ENCODE data around the gene ADM.

The ADM gene

DNA sequence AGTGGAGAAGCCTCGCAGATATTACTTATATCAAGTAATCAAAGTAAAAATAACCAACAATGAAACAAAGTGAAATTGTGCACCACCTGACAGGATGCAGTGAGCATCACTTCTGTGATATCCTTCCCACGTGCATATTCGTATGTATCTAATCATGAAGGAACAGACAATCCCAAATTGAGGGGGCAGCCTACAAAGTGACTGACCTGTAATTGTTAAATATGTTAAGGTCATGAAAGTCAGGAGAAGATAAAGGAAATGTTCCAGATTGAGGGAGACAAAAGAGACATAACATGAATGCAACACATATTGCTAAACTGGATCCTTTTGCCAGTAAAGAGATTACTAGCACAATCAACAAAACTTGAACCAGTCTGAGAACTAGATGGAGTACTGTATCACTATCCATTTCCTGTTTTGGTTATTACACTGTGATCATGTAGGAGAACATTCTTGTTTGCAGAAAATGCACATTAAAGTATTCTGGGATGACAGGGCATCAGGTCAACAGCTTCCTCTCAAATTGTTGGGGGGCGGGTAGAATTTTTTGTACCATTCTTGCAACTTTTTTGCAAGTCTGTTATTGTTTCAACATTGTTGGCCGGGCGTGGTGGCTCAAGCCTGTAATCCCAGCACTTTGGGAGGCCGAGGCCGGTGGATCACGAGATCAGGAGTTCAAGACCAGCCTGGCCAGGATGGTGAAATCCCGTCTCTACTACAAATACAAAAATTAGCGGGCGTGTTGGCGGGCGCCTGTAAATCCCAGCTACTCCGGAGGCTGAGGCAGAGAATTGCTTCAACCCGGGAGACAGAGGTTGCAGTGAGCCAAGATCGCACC lies 12.9 kb upstream of the ADM start:
- TF ChIP-seq, protein P1, sequence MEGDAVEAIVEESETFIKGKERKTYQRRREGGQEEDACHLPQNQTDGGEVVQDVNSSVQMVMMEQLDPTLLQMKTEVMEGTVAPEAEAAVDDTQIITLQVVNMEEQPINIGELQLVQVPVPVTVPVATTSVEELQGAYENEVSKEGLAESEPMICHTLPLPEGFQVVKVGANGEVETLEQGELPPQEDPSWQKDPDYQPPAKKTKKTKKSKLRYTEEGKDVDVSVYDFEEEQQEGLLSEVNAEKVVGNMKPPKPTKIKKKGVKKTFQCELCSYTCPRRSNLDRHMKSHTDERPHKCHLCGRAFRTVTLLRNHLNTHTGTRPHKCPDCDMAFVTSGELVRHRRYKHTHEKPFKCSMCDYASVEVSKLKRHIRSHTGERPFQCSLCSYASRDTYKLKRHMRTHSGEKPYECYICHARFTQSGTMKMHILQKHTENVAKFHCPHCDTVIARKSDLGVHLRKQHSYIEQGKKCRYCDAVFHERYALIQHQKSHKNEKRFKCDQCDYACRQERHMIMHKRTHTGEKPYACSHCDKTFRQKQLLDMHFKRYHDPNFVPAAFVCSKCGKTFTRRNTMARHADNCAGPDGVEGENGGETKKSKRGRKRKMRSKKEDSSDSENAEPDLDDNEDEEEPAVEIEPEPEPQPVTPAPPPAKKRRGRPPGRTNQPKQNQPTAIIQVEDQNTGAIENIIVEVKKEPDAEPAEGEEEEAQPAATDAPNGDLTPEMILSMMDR (IDR thresholded peaks at IDR 0.05; ENCODE audit: insufficient read depth, low read depth, low read length, missing control alignments): no peak
- DNase-seq (ENCODE audit: low read depth): no peak
- H3K4me3 ChIP-seq (ENCODE audit: low read depth, low read length): no peak overlapping the region

GRCh38 chr11:10293423-10294289 lies 11.2 kb upstream of the ADM start, which contains the start of gene SBF2:
SBF2 (minus strand) TSS chr11:10294219; CDS start chr11:10294069, 150 bp downstream.
- TF ChIP-seq, protein P1 (IDR thresholded peaks at IDR 0.05; ENCODE audit: insufficient read depth, low read depth, low read length, missing control alignments): no peak
- H3K4me3 ChIP-seq (ENCODE audit: low read depth, low read length): peak within 1 kb of the TSS; percentile 75
- peak; percentile 82 for DNase-seq (ENCODE audit: low read depth)

DNA sequence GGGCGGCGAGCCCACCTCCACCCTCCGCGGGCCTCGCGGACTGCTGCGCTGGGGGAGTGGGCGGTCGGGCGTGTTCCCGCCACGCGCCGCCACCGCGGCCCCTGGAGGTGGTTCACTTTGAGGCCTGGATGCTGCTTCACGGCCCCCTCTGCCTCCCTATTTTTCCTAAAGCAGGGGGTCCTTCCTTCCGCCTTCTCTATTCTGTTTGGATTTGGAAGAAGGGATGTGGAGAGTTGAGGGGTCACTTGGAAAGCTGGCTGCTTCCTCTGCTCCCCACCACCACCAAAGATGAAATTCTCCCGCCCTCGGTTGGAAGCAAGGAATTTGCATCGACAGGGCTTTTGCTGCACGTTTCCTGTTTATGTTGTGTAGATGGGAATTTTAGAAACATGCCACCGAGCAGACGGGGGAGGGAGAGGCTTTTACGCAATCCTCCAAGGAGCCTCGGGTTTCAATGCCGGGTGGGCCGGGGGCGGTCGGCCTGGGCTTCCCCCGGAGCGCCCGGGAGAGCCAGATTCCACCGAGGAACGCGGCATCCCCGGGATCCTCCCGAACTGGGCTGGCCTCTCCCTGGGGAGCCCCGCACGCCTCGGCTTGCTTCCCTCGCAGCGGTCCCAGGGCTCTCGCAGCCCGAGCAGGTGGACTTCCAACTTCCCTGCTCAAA lies 10.5 kb upstream of the ADM start:
- TF ChIP-seq, protein P1 (IDR thresholded peaks at IDR 0.05; ENCODE audit: insufficient read depth, low read depth, low read length, missing control alignments): no peak
- H3K4me3 ChIP-seq (ENCODE audit: low read depth, low read length): peak overlapping the region; percentile 75
- no peak for DNase-seq (ENCODE audit: low read depth)

- H3K4me3 ChIP-seq (ENCODE audit: low read depth, low read length): no peak overlapping the region
Observed at GRCh38 chr11:10295064-10295901, 9.6 kb upstream of the ADM start.

GRCh38 chr11:10298342-10298741 lies 6.5 kb upstream of the ADM start:
- DNase-seq (ENCODE audit: low read depth): peak; percentile 92
- H3K4me3 ChIP-seq (ENCODE audit: low read depth, low read length): no peak overlapping the region
- TF ChIP-seq, protein P1 (IDR thresholded peaks at IDR 0.05; ENCODE audit: insufficient read depth, low read depth, low read length, missing control alignments): peak; percentile 40

More at GRCh38 chr11:10295064-10295901, 9.6 kb upstream of the ADM start:
- DNase-seq (ENCODE audit: low read depth): no peak
- TF ChIP-seq, protein P1 (IDR thresholded peaks at IDR 0.05; ENCODE audit: insufficient read depth, low read depth, low read length, missing control alignments): no peak
